K562 (cell line): ENCODE results near the gene SYS1. TPM values are rescaled to one million over a fixed set of nuclear protein-coding genes. Genes with fewer than 3 reads are reported as not detected.

Experiments used
- FOSL1 ChIP-seq: fragments of 200-800 bp; sonication (Bioruptor generic); conservative IDR thresholded peaks from 2 replicates; pipeline ENCODE4 v1.6.1; 2016; ENCODE audit warnings: missing genetic modification characterization, missing compliant biosample characterization
- FOXP1 ChIP-seq: sonication (generic); formaldehyde crosslinking; IDR thresholded peaks from 2 replicates; pipeline ENCODE4 v1.8.0; 2022; ENCODE audit warnings: mild to moderate bottlenecking, missing genetic modification reagents
- GATA2 ChIP-seq: sonication (generic); formaldehyde crosslinking; IDR thresholded peaks from 2 replicates; pipeline ENCODE4 v1.4.0; 2020; ENCODE audit warnings: mild to moderate bottlenecking, missing genetic modification reagents
- MAFF ChIP-seq: IDR thresholded peaks from 2 replicates; pipeline ENCODE4 v1.6.1; 2012; ENCODE audit warnings: low read length, improper control_type of control experiment
- MCM7 ChIP-seq, 2 experiments: fragments of 450-650 bp; IDR thresholded peaks; 2 replicates each; pipeline ENCODE4 v1.6.1; 2016 to 2018
- TEAD1 ChIP-seq, 2 experiments: fragments of 450-650 bp in 1 of 2; sonication (generic) in 1 of 2; formaldehyde crosslinking; IDR thresholded peaks; 2 replicates each; pipeline versions ENCODE4 v1.4.0 to v1.8.0; 2020 to 2022; ENCODE audit warnings: mild to moderate bottlenecking in 2 of 2, missing genetic modification reagents in 1 of 2
- ZNF124 ChIP-seq: sonication (generic); formaldehyde crosslinking; IDR thresholded peaks from 2 replicates; pipeline ENCODE4 v1.8.1; 2022; ENCODE audit warnings: missing genetic modification reagents
- ZNF695 ChIP-seq: fragments of 450-650 bp; formaldehyde crosslinking; IDR thresholded peaks from 2 replicates; pipeline ENCODE4 v1.4.0; 2020; ENCODE audit warnings: mild to moderate bottlenecking, moderate library complexity
- polyA plus RNA-seq, 8 experiments: library from polyadenylated mRNA; depleted of rRNA in 4 of 8; stranded (reverse) in 5 of 8; unstranded in 3 of 8; fragments of >200 nt; fragmentation: Nextera tagmentation in 2 of 8; fragmentation: Illumina TruSeq in 1 of 8; extraction: Ambion mirVana in 2 of 8; extraction: Trizol in 1 of 8; gene quantifications; 2 replicates each; pipeline versions ENCODE4 v1.2.1 to v1.2.3, GENCODE V29; 2011 to 2014; ENCODE audit warnings: inconsistent platforms in 1 of 8, missing spikeins in 1 of 8
- total RNA-seq, 7 experiments: library from RNA; depleted of rRNA in 6 of 7; stranded (reverse); fragments of >200 nt in 6 of 7; fragmentation: Illumina TruSeq in 2 of 7; extraction: Trizol in 2 of 7; gene quantifications; 2 replicates each; pipeline versions ENCODE4 v1.2.1 to v1.2.3, GENCODE V29; 2011 to 2021; ENCODE audit warnings: low replicate concordance in 1 of 7
- TF ChIP-seq, protein P1 (sequence below): fragments of 450-650 bp; IDR thresholded peaks from 2 replicates; pipeline ENCODE4 v1.6.1; 2017; ENCODE audit warnings: antibody characterized with exemption
- TF ChIP-seq, protein P2 (sequence below): sonication (generic); formaldehyde crosslinking; IDR thresholded peaks from 2 replicates; pipeline ENCODE4 v1.5.0; 2020; ENCODE audit warnings: missing genetic modification reagents
- TF ChIP-seq, protein P3 (sequence below): fragments of 250-450 bp; sonication (Bioruptor Pico); IDR thresholded peaks from 2 replicates; pipeline ENCODE4 v1.4.0; 2020; ENCODE audit warnings: mild to moderate bottlenecking, moderate library complexity, borderline replicate concordance
- TF ChIP-seq, protein P4 (sequence below): fragments of 200-400 bp; formaldehyde crosslinking; IDR thresholded peaks from 2 replicates; pipeline ENCODE4 v1.6.1; 2017; ENCODE audit warnings: mild to moderate bottlenecking, low read depth, low read length, moderate library complexity
- TF ChIP-seq, protein P5 (sequence below): IDR thresholded peaks from 3 replicates; pipeline ENCODE4 v1.6.1; 2011; ENCODE audit warnings: borderline replicate concordance, mild to moderate bottlenecking; ENCODE audit not compliant: insufficient read length, insufficient read depth
- TF ChIP-seq, protein P6 (sequence below): fragments of 250-450 bp; sonication (Bioruptor Pico); IDR thresholded peaks from 2 replicates; pipeline ENCODE4 v1.8.0; 2021; ENCODE audit warnings: borderline replicate concordance, mild to moderate bottlenecking, moderate library complexity; ENCODE audit not compliant: poor library complexity, severe bottlenecking
- TF ChIP-seq, protein P7 (sequence below): fragments of 250-450 bp; sonication (Bioruptor Pico); IDR thresholded peaks from 2 replicates; pipeline ENCODE4 v1.5.0; 2021; ENCODE audit warnings: mild to moderate bottlenecking, borderline replicate concordance

The SYS1 gene
- total and polyA plus RNA-seq, 9 of the 15 experiments (the other 6 are each of a cell fraction or from before 2014, with no cell fraction given), result 11.1 to 25.2 (median 17.5) TPM

DNA sequence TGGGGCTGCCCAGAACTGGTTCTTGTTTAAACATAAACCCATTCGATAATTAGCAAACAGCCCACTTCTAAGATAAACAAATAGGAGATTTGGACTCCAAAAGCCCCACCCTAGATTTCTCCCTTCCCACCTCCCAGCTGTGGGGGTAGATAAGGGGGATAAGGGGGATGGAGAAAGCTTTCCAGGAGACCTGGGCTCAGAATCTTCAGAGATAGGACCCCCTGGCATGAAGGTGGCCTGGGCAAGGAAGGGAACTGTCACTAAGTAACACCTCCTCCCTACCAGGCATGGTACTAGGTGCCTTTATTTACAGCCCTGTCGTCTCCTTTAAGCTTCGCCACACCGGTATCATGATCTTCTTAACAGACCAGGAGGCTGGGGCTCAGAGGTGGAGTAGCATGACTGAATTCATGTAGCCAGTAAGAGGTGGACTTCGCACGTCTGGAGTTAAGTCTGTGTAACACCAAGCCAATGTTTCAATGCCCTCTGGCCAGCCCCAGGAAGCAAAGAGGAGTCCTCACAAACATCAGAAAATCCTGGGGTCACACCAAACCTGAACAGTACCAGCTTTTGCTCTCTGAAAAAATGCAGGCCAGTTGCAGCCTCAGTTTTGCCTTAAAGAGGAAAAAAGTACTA, 19.3 kb upstream of the SYS1 start (continued):
- TF ChIP-seq, protein P1, sequence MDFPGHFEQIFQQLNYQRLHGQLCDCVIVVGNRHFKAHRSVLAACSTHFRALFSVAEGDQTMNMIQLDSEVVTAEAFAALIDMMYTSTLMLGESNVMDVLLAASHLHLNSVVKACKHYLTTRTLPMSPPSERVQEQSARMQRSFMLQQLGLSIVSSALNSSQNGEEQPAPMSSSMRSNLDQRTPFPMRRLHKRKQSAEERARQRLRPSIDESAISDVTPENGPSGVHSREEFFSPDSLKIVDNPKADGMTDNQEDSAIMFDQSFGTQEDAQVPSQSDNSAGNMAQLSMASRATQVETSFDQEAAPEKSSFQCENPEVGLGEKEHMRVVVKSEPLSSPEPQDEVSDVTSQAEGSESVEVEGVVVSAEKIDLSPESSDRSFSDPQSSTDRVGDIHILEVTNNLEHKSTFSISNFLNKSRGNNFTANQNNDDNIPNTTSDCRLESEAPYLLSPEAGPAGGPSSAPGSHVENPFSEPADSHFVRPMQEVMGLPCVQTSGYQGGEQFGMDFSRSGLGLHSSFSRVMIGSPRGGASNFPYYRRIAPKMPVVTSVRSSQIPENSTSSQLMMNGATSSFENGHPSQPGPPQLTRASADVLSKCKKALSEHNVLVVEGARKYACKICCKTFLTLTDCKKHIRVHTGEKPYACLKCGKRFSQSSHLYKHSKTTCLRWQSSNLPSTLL, result no peak
- TF ChIP-seq GATA2 (CRISPR knock-in tag), result no peak
- TF ChIP-seq, protein P2, sequence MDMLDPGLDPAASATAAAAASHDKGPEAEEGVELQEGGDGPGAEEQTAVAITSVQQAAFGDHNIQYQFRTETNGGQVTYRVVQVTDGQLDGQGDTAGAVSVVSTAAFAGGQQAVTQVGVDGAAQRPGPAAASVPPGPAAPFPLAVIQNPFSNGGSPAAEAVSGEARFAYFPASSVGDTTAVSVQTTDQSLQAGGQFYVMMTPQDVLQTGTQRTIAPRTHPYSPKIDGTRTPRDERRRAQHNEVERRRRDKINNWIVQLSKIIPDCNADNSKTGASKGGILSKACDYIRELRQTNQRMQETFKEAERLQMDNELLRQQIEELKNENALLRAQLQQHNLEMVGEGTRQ, result no peak
- TF ChIP-seq, protein P3, sequence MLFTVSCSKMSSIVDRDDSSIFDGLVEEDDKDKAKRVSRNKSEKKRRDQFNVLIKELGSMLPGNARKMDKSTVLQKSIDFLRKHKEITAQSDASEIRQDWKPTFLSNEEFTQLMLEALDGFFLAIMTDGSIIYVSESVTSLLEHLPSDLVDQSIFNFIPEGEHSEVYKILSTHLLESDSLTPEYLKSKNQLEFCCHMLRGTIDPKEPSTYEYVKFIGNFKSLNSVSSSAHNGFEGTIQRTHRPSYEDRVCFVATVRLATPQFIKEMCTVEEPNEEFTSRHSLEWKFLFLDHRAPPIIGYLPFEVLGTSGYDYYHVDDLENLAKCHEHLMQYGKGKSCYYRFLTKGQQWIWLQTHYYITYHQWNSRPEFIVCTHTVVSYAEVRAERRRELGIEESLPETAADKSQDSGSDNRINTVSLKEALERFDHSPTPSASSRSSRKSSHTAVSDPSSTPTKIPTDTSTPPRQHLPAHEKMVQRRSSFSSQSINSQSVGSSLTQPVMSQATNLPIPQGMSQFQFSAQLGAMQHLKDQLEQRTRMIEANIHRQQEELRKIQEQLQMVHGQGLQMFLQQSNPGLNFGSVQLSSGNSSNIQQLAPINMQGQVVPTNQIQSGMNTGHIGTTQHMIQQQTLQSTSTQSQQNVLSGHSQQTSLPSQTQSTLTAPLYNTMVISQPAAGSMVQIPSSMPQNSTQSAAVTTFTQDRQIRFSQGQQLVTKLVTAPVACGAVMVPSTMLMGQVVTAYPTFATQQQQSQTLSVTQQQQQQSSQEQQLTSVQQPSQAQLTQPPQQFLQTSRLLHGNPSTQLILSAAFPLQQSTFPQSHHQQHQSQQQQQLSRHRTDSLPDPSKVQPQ, result no peak
- TF ChIP-seq FOXP1 (CRISPR knock-in tag), result no peak
- TF ChIP-seq, protein P4, sequence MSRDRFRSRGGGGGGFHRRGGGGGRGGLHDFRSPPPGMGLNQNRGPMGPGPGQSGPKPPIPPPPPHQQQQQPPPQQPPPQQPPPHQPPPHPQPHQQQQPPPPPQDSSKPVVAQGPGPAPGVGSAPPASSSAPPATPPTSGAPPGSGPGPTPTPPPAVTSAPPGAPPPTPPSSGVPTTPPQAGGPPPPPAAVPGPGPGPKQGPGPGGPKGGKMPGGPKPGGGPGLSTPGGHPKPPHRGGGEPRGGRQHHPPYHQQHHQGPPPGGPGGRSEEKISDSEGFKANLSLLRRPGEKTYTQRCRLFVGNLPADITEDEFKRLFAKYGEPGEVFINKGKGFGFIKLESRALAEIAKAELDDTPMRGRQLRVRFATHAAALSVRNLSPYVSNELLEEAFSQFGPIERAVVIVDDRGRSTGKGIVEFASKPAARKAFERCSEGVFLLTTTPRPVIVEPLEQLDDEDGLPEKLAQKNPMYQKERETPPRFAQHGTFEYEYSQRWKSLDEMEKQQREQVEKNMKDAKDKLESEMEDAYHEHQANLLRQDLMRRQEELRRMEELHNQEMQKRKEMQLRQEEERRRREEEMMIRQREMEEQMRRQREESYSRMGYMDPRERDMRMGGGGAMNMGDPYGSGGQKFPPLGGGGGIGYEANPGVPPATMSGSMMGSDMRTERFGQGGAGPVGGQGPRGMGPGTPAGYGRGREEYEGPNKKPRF, result no peak
- TF ChIP-seq MCM7 (IDR thresholded peaks at IDR 0.05), result no peak
- no peak for TF ChIP-seq MAFF
- TF ChIP-seq, protein P5, sequence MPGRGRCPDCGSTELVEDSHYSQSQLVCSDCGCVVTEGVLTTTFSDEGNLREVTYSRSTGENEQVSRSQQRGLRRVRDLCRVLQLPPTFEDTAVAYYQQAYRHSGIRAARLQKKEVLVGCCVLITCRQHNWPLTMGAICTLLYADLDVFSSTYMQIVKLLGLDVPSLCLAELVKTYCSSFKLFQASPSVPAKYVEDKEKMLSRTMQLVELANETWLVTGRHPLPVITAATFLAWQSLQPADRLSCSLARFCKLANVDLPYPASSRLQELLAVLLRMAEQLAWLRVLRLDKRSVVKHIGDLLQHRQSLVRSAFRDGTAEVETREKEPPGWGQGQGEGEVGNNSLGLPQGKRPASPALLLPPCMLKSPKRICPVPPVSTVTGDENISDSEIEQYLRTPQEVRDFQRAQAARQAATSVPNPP, result no peak
- TF ChIP-seq ZNF124, result no peak
- TF ChIP-seq ZNF695 (CRISPR knock-in tag), result no peak
- TF ChIP-seq TEAD1 (CRISPR knock-in tag; IDR thresholded peaks at IDR 0.05), result no peak
- TF ChIP-seq, protein P6, sequence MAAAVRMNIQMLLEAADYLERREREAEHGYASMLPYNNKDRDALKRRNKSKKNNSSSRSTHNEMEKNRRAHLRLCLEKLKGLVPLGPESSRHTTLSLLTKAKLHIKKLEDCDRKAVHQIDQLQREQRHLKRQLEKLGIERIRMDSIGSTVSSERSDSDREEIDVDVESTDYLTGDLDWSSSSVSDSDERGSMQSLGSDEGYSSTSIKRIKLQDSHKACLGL (CRISPR knock-in tag), result no peak
- TF ChIP-seq, protein P7, sequence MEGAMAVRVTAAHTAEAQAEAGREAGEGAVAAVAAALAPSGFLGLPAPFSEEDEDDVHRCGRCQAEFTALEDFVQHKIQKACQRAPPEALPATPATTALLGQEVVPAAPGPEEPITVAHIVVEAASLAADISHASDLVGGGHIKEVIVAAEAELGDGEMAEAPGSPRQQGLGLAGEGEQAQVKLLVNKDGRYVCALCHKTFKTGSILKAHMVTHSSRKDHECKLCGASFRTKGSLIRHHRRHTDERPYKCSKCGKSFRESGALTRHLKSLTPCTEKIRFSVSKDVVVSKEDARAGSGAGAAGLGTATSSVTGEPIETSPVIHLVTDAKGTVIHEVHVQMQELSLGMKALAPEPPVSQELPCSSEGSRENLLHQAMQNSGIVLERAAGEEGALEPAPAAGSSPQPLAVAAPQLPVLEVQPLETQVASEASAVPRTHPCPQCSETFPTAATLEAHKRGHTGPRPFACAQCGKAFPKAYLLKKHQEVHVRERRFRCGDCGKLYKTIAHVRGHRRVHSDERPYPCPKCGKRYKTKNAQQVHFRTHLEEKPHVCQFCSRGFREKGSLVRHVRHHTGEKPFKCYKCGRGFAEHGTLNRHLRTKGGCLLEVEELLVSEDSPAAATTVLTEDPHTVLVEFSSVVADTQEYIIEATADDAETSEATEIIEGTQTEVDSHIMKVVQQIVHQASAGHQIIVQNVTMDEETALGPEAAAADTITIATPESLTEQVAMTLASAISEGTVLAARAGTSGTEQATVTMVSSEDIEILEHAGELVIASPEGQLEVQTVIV (CRISPR knock-in tag), result no peak
- TF ChIP-seq FOSL1 (tag), result no peak
